ENCODE measurements around the gene HYOU1.
"Not testable (repeated sequence)": the region's sequence is repeated elsewhere in the genome, so short reads cannot be mapped to it uniquely, and the experiment has no call there.

Gene HYOU1

GRCh38 chr11:119087123-119087522 lies 30.1 kb upstream of the HYOU1 start:
- no peak for DNase-seq

GRCh38 chr11:119085437-119085847 lies 28.4 kb upstream of the HYOU1 start:
- no peak for DNase-seq

GRCh38 chr11:119084663-119085436 lies 27.8 kb upstream of the HYOU1 start, which contains the start of gene HMBS:
Gene HMBS, plus strand, starts transcription at chr11:119084881. Its CDS starts 153 bp downstream, at chr11:119085034.
- peak; percentile 64 for DNase-seq

GRCh38 chr11:119081682-119082260 lies 24.8 kb upstream of the HYOU1 start:
- DNase-seq: no peak

GRCh38 chr11:119078675-119079420 lies 21.8 kb upstream of the HYOU1 start:
- DNase-seq: no peak

GRCh38 chr11:119077839-119078238 lies 20.8 kb upstream of the HYOU1 start:
- no peak for DNase-seq

- peak; percentile 89 for DNase-seq
These were observed 10.6 kb upstream of the HYOU1 start, which contains the start of gene VPS11 for GRCh38 chr11:119067371-119068222. Gene VPS11, plus strand, starts transcription at chr11:119067818. Its CDS starts 6 bp downstream, at chr11:119067824.

- no peak for DNase-seq
These were observed 8.4 kb upstream of the HYOU1 start for GRCh38 chr11:119065369-119065768.

- no peak for DNase-seq
These were observed 5.8 kb upstream of the HYOU1 start for GRCh38 chr11:119062779-119063178.

GRCh38 chr11:119061256-119061655 lies 4.3 kb upstream of the HYOU1 start:
- no peak for DNase-seq

GRCh38 chr11:119059128-119059527 lies 2.1 kb upstream of the HYOU1 start:
- DNase-seq: not testable (repeated sequence)

GRCh38 chr11:119056421-119056999 lies 495 bp downstream of the HYOU1 start:
- DNase-seq: no peak

GRCh38 chr11:119055901-119056300 lies 1.1 kb downstream of the HYOU1 start:
- no peak for DNase-seq

GRCh38 chr11:119054418-119054817 lies 2.6 kb downstream of the HYOU1 start:
- no peak for DNase-seq

- no peak for DNase-seq
These were observed 4.7 kb downstream of the HYOU1 start for GRCh38 chr11:119052163-119052814.

GRCh38 chr11:119051440-119052162 lies 5.4 kb downstream of the HYOU1 start:
- DNase-seq: no peak

GRCh38 chr11:119049081-119049480 lies 7.9 kb downstream of the HYOU1 start:
- no peak for DNase-seq

GRCh38 chr11:119048644-119049043 lies 8.4 kb downstream of the HYOU1 start:
- no peak for DNase-seq

- no peak for DNase-seq
These were observed 9.8 kb downstream of the HYOU1 start for GRCh38 chr11:119047205-119047604.

- DNase-seq: no peak
These were observed 10.5 kb downstream of the HYOU1 start for GRCh38 chr11:119046489-119046888.

GRCh38 chr11:119044708-119045107 lies 12.3 kb downstream of the HYOU1 start:
- no peak for DNase-seq
